NCI-H1694 treated with DMSO at 0.1 percent for 48 hours (cell line): ENCODE measurements around the gene HMCN2.
A peak's percentile ranks its signal among the peaks of the same experiment; 100 is the strongest.
"Not testable (repeated sequence)": the region's sequence is repeated elsewhere in the genome, so short reads cannot be mapped to it uniquely, and the experiment has no call there.

Experiments
- DNase-seq: peaks from one replicate; lab custom pipeline; 2025; lab: John Stamatoyannopoulos, UW

Gene HMCN2

GRCh38 chr9:130330202-130330862 lies 64.8 kb downstream of the HMCN2 start:
- DNase-seq = no peak

- DNase-seq = no peak
Observed at GRCh38 chr9:130331061-130331460, 65.5 kb downstream of the HMCN2 start.

DNA sequence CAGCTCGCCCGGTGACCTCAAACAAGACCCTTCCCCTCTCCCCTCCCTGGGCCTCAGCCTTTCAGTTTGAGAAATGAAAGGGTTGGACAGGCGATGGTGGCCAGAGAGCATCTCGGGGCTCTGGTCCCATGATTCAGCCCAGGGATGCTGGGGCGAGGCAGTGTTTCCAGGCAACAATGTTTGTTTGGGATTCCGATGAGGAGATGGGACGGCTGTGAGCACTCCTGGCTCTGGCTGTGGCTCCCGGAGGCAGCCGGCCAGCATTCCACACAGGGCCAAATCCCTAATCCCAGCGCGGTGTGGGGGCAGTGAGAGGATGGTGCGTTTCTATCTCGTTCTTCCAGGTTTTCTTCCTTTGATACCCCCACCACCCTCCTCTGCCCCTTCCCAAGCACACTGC lies 66.0 kb downstream of the HMCN2 start:
- DNase-seq = no peak

GRCh38 chr9:130332384-130332926 lies 66.9 kb downstream of the HMCN2 start:
- no peak for DNase-seq

- DNase-seq = peak; percentile 78
Observed at GRCh38 chr9:130333041-130333711, 67.6 kb downstream of the HMCN2 start.

GRCh38 chr9:130333712-130334062 lies 68.1 kb downstream of the HMCN2 start:
- no peak for DNase-seq

- DNase-seq = no peak
Observed at GRCh38 chr9:130334915-130335314, 69.4 kb downstream of the HMCN2 start.

DNA sequence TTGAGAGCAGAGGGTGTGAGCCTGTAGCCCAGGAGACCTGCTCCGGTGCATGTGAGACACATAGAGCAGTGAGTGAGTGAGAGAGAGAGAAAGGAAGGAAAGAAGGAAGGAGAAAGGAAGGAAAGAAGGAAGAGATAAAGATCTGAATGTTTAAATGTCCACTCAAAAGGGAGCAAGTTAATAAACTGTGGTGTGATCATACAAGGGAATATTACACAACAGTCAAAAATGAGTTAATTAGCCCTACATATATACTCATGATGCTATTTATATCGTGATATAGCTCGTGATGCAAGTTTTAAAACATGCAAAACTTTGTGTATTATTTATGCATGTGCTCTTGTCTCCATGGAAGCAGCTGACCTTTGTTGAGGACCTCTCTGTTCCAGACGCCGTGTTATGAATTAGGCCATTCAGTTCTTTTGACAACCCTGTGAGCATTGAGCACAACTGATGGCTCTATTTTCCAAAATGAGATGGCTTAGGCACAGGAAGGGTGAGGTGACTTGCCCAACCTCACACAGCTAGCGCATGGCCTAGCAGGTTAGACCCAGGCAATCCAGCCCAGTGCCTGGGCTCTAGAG lies 70.6 kb downstream of the HMCN2 start:
- no peak for DNase-seq

DNA sequence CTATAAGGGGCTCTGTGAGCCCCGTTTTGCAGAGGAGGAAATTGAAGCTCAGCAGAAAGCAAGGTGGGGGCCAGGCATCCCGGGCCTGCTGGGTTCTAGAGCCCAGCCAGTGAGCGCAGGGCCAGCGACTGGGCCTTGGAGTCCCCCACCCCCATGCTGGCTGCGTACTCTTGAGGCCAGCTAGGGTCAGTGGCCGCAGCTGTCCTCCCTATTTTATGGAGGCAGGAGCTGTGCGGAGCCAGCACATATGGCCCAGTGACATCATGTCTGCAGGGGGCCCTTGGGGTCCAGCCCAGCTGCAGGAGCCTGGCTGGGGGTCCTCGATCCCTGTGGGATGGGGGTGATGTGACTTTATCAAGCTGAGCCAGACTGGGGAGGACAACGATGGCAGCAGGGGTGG lies 71.3 kb downstream of the HMCN2 start:
- no peak for DNase-seq

DNA sequence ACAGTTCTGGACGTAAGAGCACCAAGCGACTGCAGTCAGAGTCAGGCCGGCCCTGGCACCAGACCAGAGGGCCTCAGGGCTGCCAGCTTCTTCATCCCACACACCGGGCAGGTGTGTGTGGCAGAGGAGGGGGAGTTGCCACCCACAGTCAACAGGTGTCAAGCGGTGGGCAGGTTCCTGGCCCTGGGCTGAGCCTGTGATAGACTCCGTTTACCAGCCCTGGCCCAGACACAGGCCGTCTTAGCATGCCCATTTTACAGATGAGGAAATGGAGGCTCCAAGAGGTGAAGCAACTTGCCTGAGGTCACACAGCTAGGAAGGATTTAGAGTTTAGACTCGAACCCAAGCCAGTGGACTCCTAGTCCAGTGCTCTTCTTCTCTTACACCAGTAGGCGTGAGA lies 71.8 kb downstream of the HMCN2 start:
- no peak for DNase-seq

DNA sequence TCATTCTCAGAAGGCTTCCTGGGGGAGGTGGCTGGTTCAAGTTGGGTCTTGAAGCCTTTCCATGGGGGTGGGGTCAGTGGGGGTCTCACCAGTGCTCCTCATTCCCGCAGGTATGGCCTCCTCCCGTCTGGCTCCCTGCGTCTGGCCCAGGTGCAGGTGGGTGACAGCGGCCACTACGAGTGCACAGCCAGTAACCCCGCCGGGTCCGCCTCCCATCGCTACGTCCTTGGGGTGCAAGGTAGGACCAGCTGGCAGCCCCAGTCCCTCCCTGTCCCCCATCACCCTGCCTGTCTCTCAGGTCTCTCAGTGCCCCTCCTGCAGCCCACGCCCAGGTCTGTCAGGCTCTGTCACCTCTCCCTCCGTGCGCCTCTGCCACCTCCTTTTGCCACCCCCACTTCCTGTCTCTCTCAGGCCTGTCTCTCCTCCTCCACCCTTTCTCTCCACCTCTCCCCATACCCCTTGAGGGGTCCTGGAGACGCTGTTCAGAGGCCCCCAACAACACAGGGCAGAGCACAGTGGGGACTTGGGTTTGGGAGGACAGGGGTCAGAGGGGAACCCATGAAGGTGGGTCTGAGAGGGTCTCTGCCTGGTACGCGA lies 72.3 kb downstream of the HMCN2 start:
- no peak for DNase-seq

DNA sequence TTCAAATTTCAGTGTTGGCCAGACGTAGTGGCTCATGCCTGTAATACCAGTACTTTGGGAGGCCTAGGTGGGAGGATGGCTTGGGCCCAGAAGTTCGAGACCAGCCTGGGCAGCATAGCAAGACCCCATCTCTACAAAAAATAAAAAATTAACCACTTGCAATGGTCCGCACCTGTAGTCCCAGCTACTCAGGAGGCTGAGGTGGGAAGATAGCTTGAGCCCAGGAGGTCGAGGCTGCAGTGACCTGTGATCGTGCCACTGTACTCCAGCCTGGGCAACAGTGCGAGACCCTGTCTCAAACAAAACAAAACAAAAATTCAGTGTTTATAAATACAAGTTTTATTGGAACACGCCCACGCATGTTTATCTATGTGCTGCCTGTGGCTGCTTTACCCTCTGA lies 73.3 kb downstream of the HMCN2 start:
- not testable (repeated sequence) for DNase-seq

GRCh38 chr9:130339306-130339705 lies 73.7 kb downstream of the HMCN2 start:
- DNase-seq = no peak

DNA sequence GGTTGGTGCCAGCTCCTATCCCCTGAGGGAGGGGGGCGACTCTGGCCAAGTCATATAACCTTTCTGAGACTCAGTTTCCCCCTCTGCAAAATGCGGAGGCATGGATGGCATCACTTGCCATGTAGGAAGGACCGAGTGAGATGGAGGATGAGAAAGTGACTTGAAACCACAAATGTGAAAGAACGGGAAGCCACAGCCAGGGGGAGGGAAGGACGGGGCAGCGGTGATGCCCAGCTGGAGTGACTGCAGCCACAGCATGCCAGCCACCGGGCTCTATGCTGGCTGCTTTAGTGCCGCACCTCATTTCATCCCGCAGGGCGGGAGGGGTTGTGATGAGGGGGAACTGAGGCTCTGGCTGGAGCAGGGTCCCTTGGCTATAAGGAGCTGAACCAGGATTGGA lies 74.5 kb downstream of the HMCN2 start:
- DNase-seq = no peak

DNA sequence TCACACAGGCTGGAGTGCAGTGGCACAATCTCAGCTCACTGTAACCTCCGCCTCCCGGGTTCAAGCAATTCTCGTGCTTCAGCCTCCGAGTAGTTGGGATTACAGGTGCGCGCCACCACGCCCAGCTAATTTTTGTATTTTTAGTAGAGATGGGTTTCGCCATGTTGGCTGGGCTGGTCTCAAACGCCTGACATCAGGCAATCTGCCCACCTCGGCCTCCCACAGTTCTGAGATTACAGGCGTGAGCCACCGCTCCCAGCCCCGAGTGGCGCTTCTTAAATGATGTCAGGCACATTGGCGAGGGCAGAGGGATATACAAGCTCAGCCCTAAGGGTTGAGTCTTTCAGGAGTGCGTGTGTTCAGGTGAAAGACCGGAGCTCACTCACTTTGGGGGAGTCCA lies 75.0 kb downstream of the HMCN2 start:
- DNase-seq = not testable (repeated sequence)

DNA sequence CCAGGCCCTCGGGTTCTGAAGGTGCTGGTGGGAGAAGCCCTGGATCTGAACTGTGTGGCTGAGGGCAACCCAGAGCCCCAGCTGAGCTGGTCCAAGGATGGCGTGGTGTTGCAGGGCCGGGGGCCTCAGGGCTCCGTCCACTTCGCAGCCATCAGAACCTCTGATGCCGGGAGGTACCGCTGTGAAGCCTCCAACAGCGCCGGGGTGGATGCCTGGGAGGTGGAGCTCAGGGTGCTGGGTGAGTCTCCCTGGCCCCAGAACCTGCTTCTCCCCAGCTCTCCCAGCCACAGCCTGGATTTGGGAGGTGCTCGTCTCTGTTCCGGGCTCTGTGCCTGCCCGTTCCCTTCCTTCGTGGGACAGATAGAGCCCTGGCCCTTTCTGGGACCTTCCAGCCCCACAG lies 75.6 kb downstream of the HMCN2 start:
- no peak for DNase-seq

GRCh38 chr9:130341839-130342713 lies 76.5 kb downstream of the HMCN2 start:
- no peak for DNase-seq

DNA sequence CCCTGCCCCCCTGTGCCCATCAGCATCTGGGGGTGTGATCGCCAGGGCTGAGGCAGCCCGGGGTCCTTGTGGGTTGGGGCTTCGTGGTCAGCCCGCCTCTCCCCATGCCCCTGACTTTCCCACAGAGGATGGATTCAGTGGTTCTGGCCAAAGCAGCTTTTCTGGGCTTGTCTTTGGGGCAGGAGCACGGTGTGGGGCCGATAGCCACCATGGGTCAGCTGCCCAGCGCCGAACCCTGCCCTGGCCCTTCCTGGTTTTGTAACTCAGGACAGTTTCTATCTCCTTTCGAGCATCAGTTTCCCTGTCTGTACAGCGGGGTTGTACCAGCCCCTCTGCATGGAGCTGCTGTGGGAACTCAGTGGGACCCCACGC lies 77.1 kb downstream of the HMCN2 start:
- no peak for DNase-seq

DNA sequence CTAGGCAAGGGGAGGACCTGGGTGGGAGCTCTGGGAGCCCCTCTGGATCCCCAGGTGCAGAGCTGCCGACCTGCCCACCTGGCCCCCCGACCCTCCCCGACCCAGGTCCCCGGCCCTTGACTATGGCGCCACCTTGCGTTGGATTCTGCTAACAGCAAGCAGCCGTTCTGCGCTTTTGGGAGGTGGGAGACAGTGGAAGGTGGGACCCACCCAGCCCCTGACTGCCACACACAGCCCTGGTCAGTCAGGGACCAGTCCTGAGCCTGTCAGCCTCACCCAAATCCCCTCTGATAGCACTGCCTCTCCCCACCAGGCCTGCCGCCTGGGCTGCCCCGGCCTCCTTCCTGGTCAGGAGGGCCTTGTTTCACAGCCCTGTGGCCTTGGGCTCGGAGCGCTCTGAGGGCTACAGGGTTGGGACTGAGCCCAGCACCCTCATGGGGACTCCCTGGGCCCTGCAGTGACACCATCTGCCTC lies 77.9 kb downstream of the HMCN2 start:
- DNase-seq = no peak

DNA sequence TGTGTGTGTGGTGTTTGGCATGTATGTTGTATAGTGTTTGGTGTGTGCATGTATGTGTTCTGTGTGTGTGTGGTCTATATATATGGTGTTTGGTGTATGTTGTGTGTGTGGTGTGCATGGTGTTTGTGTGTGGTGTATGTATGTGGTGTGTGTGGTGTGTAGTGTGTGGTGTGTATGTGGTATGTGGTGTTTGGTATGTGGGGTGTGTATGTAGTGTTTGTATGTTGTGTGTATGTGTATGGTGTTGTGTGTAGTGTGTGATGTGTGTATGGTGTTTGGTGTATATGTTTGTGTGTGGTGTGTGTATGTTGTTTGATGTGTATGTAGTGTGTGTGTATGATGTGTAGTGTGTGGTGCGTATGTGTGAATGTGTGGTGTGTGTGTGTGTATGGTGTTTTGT lies 78.8 kb downstream of the HMCN2 start:
- DNase-seq = no peak

GRCh38 chr9:130345009-130345896 lies 79.7 kb downstream of the HMCN2 start:
- DNase-seq = no peak
